Lung microvascular endothelial cell (primary cell): Measurements from ENCODE around the gene STAT6. TPM values are rescaled to one million over a fixed set of nuclear protein-coding genes. Genes with fewer than 3 reads are reported as not detected.
A peak's percentile ranks its signal among the peaks of the same experiment; 100 is the strongest.
"Not testable (repeated sequence)": the region's sequence is repeated elsewhere in the genome, so short reads cannot be mapped to it uniquely, and the experiment has no call there.

Source experiments
- DNase-seq, 2 donors: peaks; one replicate each; pipeline versions ENCODE4 v3.0.0 to v3.0.0-alpha.2; 2010; ENCODE audit warnings: low read depth in 2 of 2
- total RNA-seq: library from RNA; depleted of rRNA; stranded (reverse); fragments of >200 nt; gene quantifications from 2 replicates; pipeline ENCODE4 v1.2.1, GENCODE V29; 2014

STAT6 gene
- total RNA-seq, 1 donor from 2014 or later: 6.7 TPM

- DNase-seq: peak; percentile 52 to 70
Measured at GRCh38 chr12:57127726-57128518, 16.8 kb upstream of the STAT6 start, which contains the start of gene LRP1. LRP1 (plus strand) TSS chr12:57128483; CDS start chr12:57128965, 482 bp downstream.

GRCh38 chr12:57127101-57127725, 16.1 kb upstream of the STAT6 start:
- DNase-seq: peak; percentile 33 to 38

GRCh38 chr12:57126561-57126960, 15.4 kb upstream of the STAT6 start:
- DNase-seq: no peak

GRCh38 chr12:57126061-57126460, 14.9 kb upstream of the STAT6 start:
- no peak for DNase-seq

GRCh38 chr12:57124261-57124877, 13.2 kb upstream of the STAT6 start:
- DNase-seq: peak; percentile 74 to 78

GRCh38 chr12:57123813-57124212, 12.7 kb upstream of the STAT6 start:
- no peak for DNase-seq

GRCh38 chr12:57120718-57121117, 9.6 kb upstream of the STAT6 start:
- not testable (repeated sequence) for DNase-seq

- no peak for DNase-seq
Measured at GRCh38 chr12:57119294-57120085, 8.3 kb upstream of the STAT6 start.

- DNase-seq: peak in 1 of 2 donors; percentile 45
Measured at GRCh38 chr12:57118711-57119271, 7.6 kb upstream of the STAT6 start.

GRCh38 chr12:57116580-57117281, 5.6 kb upstream of the STAT6 start:
- DNase-seq: no peak

GRCh38 chr12:57112492-57113294, 1.5 kb upstream of the STAT6 start:
- no peak for DNase-seq

GRCh38 chr12:57110104-57111030, 795 bp downstream of the STAT6 start:
- peak in 1 of 2 donors; percentile 53 for DNase-seq

GRCh38 chr12:57109207-57110103, 1.7 kb downstream of the STAT6 start:
- DNase-seq: no peak

- no peak for DNase-seq
Measured at GRCh38 chr12:57107456-57108155, 3.6 kb downstream of the STAT6 start.

GRCh38 chr12:57106021-57106708, 5.0 kb downstream of the STAT6 start:
- DNase-seq: no peak

- DNase-seq: no peak
Measured at GRCh38 chr12:57105011-57105753, 6.0 kb downstream of the STAT6 start.
